GM21360 (cell line): ENCODE data around the gene MCM3AP.
A peak's percentile ranks its signal among the peaks of the same experiment; 100 is the strongest.
"Not testable (repeated sequence)": the region's sequence is repeated elsewhere in the genome, so short reads cannot be mapped to it uniquely, and the experiment has no call there.

ENCODE experiments used
- ATAC-seq: cut with Tn5 transposase; IDR thresholded peaks from one replicate; pipeline ENCODE4 v1.9.1; 2021; ENCODE audit warnings: mild to moderate bottlenecking, moderate library complexity; ENCODE audit not compliant: unreplicated experiment

MCM3AP gene

GRCh38 chr21:46245213-46245915, 40.0 kb downstream of the MCM3AP start:
- no peak for ATAC-seq

GRCh38 chr21:46244602-46245001, 40.8 kb downstream of the MCM3AP start:
- no peak for ATAC-seq

- ATAC-seq, result no peak
These were observed 41.5 kb downstream of the MCM3AP start for GRCh38 chr21:46243960-46244361.

- no peak for ATAC-seq
These were observed 42.1 kb downstream of the MCM3AP start for GRCh38 chr21:46243325-46243724.

GRCh38 chr21:46241577-46241976, 43.8 kb downstream of the MCM3AP start:
- ATAC-seq, result not testable (repeated sequence)

- no peak for ATAC-seq
These were observed 45.5 kb downstream of the MCM3AP start for GRCh38 chr21:46239817-46240325.

GRCh38 chr21:46237474-46237873, 47.9 kb downstream of the MCM3AP start:
- ATAC-seq, result no peak

- no peak for ATAC-seq
These were observed 50.9 kb downstream of the MCM3AP start for GRCh38 chr21:46234436-46234950.

- no peak for ATAC-seq
These were observed 55.5 kb downstream of the MCM3AP start for GRCh38 chr21:46229923-46230260.

GRCh38 chr21:46229133-46229922, 56.1 kb downstream of the MCM3AP start:
- peak; percentile 15 for ATAC-seq

- peak; percentile 78 for ATAC-seq
These were observed 56.9 kb downstream of the MCM3AP start, which contains the start of gene LSS for GRCh38 chr21:46228345-46229051. LSS (minus strand) TSS chr21:46228774; CDS start chr21:46228745, 29 bp downstream.

- no peak for ATAC-seq
These were observed 57.5 kb downstream of the MCM3AP start for GRCh38 chr21:46227811-46228344.

GRCh38 chr21:46226920-46227599, 58.4 kb downstream of the MCM3AP start:
- ATAC-seq, result no peak

- no peak for ATAC-seq
These were observed 59.3 kb downstream of the MCM3AP start for GRCh38 chr21:46226146-46226545.

- not testable (repeated sequence) for ATAC-seq
These were observed 61.8 kb downstream of the MCM3AP start for GRCh38 chr21:46223661-46224060.

GRCh38 chr21:46223217-46223616, 62.2 kb downstream of the MCM3AP start:
- no peak for ATAC-seq

GRCh38 chr21:46222436-46223116, 62.8 kb downstream of the MCM3AP start:
- ATAC-seq, result no peak

- ATAC-seq, result no peak
These were observed 63.6 kb downstream of the MCM3AP start for GRCh38 chr21:46221664-46222435.

- ATAC-seq, result no peak
These were observed 64.6 kb downstream of the MCM3AP start for GRCh38 chr21:46220847-46221246.
